ENCODE measurements around the gene SNRPB2.

DNA sequence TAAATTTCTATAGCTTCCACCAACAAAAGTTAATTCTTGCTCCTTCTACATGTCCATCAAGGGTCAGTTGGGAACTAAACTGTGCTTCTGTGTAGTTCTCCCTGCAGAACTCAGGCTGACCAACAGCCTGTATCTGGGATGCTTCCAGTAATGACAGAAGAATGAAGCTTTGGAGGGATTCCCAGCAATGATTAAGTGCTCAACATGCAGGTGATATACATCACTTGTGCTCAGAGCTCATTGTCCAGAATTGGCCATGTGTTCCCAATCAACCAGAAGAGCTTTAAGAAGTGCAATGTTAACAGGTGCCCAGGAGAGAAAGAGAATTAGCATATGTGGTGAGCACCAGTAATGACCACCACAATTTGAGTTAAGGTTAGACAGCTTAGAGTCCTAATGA lies 37.4 kb upstream of the SNRPB2 start:
- TF ChIP-seq, protein P1, sequence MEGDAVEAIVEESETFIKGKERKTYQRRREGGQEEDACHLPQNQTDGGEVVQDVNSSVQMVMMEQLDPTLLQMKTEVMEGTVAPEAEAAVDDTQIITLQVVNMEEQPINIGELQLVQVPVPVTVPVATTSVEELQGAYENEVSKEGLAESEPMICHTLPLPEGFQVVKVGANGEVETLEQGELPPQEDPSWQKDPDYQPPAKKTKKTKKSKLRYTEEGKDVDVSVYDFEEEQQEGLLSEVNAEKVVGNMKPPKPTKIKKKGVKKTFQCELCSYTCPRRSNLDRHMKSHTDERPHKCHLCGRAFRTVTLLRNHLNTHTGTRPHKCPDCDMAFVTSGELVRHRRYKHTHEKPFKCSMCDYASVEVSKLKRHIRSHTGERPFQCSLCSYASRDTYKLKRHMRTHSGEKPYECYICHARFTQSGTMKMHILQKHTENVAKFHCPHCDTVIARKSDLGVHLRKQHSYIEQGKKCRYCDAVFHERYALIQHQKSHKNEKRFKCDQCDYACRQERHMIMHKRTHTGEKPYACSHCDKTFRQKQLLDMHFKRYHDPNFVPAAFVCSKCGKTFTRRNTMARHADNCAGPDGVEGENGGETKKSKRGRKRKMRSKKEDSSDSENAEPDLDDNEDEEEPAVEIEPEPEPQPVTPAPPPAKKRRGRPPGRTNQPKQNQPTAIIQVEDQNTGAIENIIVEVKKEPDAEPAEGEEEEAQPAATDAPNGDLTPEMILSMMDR (IDR thresholded peaks at IDR 0.05; ENCODE audit: poor library complexity, severe bottlenecking), result no peak
- TF ChIP-seq SMC3 (conservative IDR thresholded peaks at IDR 0.05; ENCODE audit: poor library complexity), result no peak
- TF ChIP-seq, protein P2, sequence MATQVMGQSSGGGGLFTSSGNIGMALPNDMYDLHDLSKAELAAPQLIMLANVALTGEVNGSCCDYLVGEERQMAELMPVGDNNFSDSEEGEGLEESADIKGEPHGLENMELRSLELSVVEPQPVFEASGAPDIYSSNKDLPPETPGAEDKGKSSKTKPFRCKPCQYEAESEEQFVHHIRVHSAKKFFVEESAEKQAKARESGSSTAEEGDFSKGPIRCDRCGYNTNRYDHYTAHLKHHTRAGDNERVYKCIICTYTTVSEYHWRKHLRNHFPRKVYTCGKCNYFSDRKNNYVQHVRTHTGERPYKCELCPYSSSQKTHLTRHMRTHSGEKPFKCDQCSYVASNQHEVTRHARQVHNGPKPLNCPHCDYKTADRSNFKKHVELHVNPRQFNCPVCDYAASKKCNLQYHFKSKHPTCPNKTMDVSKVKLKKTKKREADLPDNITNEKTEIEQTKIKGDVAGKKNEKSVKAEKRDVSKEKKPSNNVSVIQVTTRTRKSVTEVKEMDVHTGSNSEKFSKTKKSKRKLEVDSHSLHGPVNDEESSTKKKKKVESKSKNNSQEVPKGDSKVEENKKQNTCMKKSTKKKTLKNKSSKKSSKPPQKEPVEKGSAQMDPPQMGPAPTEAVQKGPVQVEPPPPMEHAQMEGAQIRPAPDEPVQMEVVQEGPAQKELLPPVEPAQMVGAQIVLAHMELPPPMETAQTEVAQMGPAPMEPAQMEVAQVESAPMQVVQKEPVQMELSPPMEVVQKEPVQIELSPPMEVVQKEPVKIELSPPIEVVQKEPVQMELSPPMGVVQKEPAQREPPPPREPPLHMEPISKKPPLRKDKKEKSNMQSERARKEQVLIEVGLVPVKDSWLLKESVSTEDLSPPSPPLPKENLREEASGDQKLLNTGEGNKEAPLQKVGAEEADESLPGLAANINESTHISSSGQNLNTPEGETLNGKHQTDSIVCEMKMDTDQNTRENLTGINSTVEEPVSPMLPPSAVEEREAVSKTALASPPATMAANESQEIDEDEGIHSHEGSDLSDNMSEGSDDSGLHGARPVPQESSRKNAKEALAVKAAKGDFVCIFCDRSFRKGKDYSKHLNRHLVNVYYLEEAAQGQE (IDR thresholded peaks at IDR 0.05; ENCODE audit: borderline replicate concordance), result no peak
- TF ChIP-seq POLR2AphosphoS5 (IDR thresholded peaks at IDR 0.05), result no peak
- TF ChIP-seq MXI1 (conservative IDR thresholded peaks at IDR 0.05; ENCODE audit: poor library complexity, severe bottlenecking), result no peak
- TF ChIP-seq EP300 (conservative IDR thresholded peaks at IDR 0.05; ENCODE audit: poor library complexity, severe bottlenecking), result no peak
- no peak for TF ChIP-seq TAF1 (IDR thresholded peaks at IDR 0.05; ENCODE audit: low read depth)
- TF ChIP-seq EZH2 (IDR thresholded peaks at IDR 0.05; ENCODE audit: borderline replicate concordance, insufficient read depth, low read length, poor library complexity, severe bottlenecking), result no peak
- no peak for TF ChIP-seq RAD21 (conservative IDR thresholded peaks at IDR 0.05)

Data from neural cell (in vitro differentiated cells).